H1 (cell line): ENCODE results near the gene PARD3. TPM values are rescaled to one million over a fixed set of nuclear protein-coding genes. Genes with fewer than 3 reads are reported as not detected.

Experiments used
- KDM4A ChIP-seq: IDR thresholded peaks from one replicate; pipeline ENCODE4 v1.7.1; 2012; ENCODE audit warnings: low read depth, mild to moderate bottlenecking, moderate library complexity, low read length, inconsistent platforms; ENCODE audit not compliant: severe bottlenecking
- TCF12 ChIP-seq: IDR thresholded peaks from 2 replicates; pipeline ENCODE4 v1.6.1; 2011; ENCODE audit warnings: low read depth, mild to moderate bottlenecking, low read length
- polyA plus RNA-seq, 7 experiments: library from polyadenylated mRNA; depleted of rRNA in 3 of 7; stranded (reverse) in 5 of 7; unstranded in 2 of 7; fragments of >200 nt in 5 of 7; fragments of 200-250 nt in 2 of 7; gene quantifications; 1 replicate in 5 of 7; 2 replicates in 1 of 7; 4 replicates in 1 of 7; pipeline versions ENCODE4 v1.2.1 to v1.2.3, GENCODE V29; 2011 to 2013; ENCODE audit warnings: missing spikeins in 2 of 7, mixed read lengths in 2 of 7
- total RNA-seq: library from RNA; stranded (reverse); fragmentation: NEBNext Ultra II Directional; extraction: Animal tissue kit (Norgen Biotek cat#: 25700); gene quantifications from 2 replicates; pipeline ENCODE4 v1.2.1, GENCODE V29; 2021
- TF ChIP-seq, protein P1 (sequence below): fragments of 300-600 bp; sonication (generic); IDR thresholded peaks from 2 replicates; pipeline ENCODE4 v1.7.1; 2012; ENCODE audit warnings: low read length, moderate library complexity, mild to moderate bottlenecking, inconsistent platforms; ENCODE audit not compliant: insufficient replicate concordance
- TF ChIP-seq, protein P2 (sequence below): IDR thresholded peaks from 2 replicates; pipeline ENCODE4 v1.6.1; 2011; ENCODE audit warnings: low read depth, mild to moderate bottlenecking, low read length; ENCODE audit not compliant: insufficient read depth

Gene PARD3
- total and polyA plus RNA-seq, 2 of the 8 experiments (the other 6 are each of a cell fraction or from before 2014, with no cell fraction given) = 19.7 to 49.1 TPM

DNA sequence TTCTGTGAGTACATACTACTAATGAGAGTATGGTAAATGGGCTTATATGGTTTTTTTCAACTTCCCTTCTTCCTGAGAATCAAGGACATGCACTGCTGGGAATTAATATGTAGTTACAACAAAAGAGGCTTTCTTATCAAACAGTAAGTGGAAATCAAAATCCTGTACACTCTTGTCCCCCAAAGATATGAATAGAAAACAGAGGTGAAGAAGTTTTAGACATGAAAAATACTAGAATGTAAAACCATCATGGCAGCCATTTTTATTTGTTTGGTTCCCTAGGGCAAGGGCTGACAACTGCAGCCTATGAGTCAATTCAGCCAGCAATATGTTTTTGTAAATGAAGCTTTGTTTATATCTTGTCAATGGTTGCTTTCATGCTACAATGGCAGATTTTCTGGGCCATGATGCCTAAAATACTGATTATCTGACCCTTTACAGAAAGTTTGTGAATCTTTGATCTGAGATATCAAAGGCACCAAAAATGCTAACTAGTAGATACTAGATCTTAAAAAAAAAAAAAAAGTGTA is 422.4 kb downstream of the PARD3 start (continued):
- TF ChIP-seq, protein P1, sequence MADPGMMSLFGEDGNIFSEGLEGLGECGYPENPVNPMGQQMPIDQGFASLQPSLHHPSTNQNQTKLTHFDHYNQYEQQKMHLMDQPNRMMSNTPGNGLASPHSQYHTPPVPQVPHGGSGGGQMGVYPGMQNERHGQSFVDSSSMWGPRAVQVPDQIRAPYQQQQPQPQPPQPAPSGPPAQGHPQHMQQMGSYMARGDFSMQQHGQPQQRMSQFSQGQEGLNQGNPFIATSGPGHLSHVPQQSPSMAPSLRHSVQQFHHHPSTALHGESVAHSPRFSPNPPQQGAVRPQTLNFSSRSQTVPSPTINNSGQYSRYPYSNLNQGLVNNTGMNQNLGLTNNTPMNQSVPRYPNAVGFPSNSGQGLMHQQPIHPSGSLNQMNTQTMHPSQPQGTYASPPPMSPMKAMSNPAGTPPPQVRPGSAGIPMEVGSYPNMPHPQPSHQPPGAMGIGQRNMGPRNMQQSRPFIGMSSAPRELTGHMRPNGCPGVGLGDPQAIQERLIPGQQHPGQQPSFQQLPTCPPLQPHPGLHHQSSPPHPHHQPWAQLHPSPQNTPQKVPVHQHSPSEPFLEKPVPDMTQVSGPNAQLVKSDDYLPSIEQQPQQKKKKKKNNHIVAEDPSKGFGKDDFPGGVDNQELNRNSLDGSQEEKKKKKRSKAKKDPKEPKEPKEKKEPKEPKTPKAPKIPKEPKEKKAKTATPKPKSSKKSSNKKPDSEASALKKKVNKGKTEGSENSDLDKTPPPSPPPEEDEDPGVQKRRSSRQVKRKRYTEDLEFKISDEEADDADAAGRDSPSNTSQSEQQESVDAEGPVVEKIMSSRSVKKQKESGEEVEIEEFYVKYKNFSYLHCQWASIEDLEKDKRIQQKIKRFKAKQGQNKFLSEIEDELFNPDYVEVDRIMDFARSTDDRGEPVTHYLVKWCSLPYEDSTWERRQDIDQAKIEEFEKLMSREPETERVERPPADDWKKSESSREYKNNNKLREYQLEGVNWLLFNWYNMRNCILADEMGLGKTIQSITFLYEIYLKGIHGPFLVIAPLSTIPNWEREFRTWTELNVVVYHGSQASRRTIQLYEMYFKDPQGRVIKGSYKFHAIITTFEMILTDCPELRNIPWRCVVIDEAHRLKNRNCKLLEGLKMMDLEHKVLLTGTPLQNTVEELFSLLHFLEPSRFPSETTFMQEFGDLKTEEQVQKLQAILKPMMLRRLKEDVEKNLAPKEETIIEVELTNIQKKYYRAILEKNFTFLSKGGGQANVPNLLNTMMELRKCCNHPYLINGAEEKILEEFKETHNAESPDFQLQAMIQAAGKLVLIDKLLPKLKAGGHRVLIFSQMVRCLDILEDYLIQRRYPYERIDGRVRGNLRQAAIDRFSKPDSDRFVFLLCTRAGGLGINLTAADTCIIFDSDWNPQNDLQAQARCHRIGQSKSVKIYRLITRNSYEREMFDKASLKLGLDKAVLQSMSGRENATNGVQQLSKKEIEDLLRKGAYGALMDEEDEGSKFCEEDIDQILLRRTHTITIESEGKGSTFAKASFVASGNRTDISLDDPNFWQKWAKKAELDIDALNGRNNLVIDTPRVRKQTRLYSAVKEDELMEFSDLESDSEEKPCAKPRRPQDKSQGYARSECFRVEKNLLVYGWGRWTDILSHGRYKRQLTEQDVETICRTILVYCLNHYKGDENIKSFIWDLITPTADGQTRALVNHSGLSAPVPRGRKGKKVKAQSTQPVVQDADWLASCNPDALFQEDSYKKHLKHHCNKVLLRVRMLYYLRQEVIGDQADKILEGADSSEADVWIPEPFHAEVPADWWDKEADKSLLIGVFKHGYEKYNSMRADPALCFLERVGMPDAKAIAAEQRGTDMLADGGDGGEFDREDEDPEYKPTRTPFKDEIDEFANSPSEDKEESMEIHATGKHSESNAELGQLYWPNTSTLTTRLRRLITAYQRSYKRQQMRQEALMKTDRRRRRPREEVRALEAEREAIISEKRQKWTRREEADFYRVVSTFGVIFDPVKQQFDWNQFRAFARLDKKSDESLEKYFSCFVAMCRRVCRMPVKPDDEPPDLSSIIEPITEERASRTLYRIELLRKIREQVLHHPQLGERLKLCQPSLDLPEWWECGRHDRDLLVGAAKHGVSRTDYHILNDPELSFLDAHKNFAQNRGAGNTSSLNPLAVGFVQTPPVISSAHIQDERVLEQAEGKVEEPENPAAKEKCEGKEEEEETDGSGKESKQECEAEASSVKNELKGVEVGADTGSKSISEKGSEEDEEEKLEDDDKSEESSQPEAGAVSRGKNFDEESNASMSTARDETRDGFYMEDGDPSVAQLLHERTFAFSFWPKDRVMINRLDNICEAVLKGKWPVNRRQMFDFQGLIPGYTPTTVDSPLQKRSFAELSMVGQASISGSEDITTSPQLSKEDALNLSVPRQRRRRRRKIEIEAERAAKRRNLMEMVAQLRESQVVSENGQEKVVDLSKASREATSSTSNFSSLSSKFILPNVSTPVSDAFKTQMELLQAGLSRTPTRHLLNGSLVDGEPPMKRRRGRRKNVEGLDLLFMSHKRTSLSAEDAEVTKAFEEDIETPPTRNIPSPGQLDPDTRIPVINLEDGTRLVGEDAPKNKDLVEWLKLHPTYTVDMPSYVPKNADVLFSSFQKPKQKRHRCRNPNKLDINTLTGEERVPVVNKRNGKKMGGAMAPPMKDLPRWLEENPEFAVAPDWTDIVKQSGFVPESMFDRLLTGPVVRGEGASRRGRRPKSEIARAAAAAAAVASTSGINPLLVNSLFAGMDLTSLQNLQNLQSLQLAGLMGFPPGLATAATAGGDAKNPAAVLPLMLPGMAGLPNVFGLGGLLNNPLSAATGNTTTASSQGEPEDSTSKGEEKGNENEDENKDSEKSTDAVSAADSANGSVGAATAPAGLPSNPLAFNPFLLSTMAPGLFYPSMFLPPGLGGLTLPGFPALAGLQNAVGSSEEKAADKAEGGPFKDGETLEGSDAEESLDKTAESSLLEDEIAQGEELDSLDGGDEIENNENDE = no peak
- TF ChIP-seq TCF12 (no peak), KDM4A (no peak)
- TF ChIP-seq, protein P2, sequence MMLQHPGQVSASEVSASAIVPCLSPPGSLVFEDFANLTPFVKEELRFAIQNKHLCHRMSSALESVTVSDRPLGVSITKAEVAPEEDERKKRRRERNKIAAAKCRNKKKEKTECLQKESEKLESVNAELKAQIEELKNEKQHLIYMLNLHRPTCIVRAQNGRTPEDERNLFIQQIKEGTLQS = no peak
